CD4-positive, alpha-beta T cell treated with Interleukin-21 for 1 hour (primary cell): Measurements from ENCODE around the gene CAMTA1.
"Not testable (repeated sequence)": the region's sequence is repeated elsewhere in the genome, so short reads cannot be mapped to it uniquely, and the experiment has no call there.

ENCODE experiments used
- DNase-seq: peaks from one replicate; pipeline ENCODE4 v3.0.0-alpha.2; 2020

Gene CAMTA1

DNA sequence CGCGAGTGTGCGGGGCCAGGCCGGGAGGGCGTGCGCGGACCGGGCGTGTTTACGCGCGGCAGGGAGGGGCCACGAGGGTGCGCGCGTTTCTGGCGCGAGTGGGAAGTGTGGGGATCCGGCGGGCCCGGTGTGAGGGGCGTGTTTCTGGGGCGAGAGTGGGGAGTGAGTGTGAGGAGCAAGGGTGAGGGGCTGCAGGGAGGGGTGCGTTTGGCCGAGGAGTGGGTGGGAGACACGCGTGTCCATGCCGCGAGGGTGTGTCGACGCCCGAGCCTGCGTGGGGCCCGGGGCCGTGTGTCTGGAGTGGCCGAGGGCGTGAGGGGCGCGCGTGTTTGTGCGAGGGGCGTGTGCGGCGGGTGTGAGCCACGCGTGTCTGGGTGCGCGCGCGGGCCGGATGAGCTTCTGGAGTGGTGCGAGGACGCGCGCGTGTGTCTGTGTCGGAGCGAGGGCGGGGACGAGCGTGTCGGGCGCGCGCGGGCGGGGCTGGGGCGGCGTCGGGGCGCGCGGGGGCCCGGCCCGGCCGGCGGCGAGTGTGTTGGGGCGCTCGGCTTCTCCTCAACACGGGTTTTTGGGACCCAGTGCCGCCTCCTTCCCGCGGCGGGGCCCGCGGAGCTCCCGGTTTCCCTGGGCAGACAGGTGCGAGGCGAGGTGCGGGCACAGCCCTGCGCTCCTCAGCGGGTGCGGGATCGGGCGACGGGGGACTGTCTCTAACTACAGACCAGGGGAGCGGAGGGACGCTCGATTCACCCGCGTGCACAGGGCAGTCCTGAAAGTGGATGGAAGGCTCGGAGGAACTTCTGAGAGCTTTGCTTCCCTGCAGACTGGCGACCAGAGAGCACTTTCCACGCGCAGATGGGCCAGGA lies 920.0 kb downstream of the CAMTA1 start:
- DNase-seq: peak; percentile 59

DNA sequence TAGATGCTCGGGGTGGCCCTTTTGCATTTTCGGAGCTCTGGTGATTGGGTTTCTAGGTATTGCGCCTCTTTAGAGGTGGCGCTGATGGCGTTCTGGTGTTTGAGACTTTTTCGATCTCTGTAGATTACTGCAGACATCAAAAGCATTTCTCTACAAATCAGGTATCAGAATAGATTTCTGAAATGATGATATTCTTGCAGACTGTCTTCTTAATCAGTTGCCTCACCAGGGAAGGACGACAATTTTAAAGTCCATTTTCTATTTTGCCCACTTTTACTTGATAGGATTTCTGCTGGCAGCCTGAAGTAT lies 920.6 kb downstream of the CAMTA1 start:
- DNase-seq: no peak

DNA sequence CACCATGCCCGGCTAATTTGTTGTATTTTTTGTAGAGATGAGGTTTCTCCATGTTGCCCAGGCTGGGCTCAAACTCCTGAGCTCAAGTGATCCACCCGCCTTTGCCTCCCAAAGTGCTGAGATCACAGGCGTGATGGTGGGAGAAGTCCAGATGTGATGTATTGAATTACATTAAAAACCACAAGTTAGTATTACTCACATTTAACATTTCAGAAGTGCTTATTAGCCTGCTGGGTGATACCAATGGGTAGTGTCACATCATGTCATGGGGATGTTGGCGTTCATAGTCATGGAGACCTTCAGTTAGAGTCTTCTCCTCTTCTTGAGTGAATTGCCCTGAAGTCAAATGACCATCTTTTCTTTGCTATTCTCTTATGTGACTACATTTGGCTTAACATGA lies 922.3 kb downstream of the CAMTA1 start:
- no peak for DNase-seq

- not testable (repeated sequence) for DNase-seq
Measured at GRCh38 chr1:7708065-7708464, 922.8 kb downstream of the CAMTA1 start.

DNA sequence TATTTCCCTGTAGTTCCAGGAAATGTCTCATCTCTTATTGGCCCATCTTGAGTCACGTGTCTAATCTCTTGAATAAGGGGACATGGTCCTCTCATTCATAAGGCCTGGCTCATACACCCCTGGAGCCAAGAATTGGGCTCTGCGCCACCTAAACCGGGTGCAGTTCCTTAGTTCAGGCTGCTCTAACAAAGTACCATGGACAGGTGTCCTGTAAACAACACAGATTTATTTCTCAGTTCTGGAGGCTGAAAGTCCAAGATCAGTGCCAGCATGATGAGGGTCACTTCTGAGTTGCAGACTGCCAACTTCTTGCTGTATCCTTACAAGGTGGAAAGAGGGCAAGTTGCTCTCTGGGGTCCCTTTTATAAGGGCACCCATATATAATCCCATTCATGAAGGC lies 925.6 kb downstream of the CAMTA1 start:
- no peak for DNase-seq

- no peak for DNase-seq
Measured at GRCh38 chr1:7712731-7713323, 927.6 kb downstream of the CAMTA1 start.

DNA sequence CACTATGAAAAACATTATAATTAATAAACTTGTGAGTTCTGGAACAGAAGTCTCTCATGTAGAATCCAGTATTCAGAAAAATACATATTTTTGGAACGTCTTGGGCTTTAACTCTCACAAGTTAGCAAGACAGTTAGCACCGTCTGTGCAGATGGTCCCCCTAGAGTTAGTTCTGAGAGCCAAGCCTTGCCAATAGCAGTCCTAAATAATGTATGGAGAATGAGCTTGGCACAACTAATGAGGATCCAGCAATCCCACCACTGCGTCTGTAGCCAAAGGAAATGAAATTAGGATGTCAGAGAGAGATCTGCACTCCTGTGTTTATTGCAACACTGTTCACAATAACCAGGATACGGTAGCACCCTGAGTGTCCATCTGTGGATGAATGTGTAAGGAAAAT lies 931.3 kb downstream of the CAMTA1 start:
- no peak for DNase-seq

GRCh38 chr1:7717748-7718368 lies 932.6 kb downstream of the CAMTA1 start:
- DNase-seq: no peak

- DNase-seq: no peak
Measured at GRCh38 chr1:7719468-7720094, 934.3 kb downstream of the CAMTA1 start.

DNA sequence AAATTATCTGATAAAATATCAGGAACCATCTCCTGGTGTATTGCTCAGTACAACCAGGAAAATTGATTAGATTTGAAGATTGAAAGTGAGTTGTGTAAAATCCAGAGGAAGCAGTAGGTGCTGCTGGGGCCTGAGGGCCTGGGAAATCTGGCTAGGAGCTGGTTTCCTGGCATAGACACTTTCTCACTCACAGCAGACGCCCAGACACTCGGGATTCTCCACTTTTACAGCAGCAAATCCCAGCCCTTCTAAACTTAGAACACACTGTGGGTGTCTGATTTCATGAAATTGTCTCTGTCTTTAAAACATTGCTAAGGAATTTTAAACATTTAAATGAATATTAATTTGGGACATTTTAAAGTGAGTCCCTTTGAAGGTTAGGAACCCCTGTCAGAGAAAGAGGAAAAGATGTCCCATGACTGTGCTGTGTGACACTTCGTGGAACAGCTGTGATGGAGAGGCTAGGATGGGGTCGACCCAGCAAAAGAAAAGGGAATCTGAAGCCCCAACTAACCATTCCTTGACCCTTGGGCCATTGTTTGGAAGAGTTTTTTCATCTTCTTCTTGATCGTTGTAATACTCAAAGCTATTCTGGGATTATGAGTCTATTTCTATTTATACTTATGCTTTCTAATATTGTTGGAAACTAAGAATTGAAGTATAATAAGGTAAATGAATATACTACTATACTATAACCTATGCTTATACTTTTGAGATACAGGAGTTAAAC lies 936.9 kb downstream of the CAMTA1 start:
- no peak for DNase-seq

DNA sequence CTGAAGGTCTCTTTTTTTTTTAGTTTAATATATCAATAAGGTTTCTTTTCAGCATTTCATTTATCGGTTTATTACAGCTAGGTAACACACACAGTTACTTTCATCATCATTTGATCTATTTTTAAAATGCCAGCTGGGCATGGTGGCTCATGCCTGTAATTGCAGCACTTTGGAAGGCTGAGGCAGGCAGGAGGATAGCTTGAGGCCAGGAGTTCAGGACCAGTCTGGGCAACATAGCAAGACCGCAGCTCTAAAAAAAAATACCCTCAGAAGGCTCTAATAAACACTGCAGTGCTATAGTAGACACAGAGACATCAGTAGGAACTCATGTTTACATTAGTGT lies 937.4 kb downstream of the CAMTA1 start:
- no peak for DNase-seq

DNA sequence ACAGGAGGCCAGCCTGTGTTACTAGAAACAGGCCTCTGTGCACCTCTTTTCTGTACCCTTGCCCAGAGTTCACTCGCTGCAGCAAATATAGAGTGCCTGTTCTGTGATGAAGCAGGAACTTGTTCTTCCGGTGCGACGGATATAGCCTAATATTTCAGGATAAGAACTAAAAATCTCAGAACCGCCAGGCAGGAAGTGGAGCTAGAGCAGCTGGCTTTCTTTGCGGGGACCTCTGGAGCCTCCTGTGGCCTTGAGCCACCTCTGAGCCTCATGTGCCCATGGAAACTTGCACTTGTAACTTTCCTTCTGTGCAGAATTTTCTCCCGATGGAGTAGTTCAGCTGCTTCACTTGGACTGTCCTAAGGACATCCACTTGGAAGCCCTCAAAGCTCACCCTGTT lies 941.4 kb downstream of the CAMTA1 start:
- DNase-seq: no peak

DNA sequence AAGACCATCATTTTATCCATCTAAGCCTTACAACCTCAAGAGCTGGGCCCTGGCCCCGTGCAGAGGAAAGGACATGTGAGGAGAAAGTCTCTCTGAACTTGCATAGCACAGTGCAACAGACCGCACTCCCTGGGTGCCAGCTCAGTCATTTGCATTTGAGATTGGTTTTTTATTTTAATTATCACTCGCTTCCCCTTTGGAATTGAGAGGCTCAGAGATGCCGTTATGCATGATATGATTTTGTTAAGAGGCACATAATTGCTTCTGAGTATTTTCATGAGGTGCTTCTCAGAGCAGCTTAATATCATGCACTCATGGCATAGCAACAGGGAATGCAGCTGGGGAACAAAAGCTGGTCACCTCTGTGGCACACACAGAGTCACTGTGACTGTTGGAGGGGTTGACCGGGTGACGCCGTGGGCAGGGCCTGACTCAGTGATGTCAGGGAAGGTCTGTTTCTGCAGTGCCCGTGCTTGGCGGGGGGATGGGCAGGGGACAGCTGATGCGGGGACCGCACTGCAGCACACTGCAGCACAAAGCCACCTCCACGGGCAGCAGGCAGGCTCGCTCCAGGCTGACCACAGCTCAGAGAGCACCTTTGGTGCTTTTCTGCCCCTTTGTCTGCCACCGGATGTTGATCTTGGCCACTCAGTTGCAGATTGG lies 942.7 kb downstream of the CAMTA1 start:
- no peak for DNase-seq

GRCh38 chr1:7729761-7730160 lies 944.5 kb downstream of the CAMTA1 start:
- DNase-seq: no peak

- no peak for DNase-seq
Measured at GRCh38 chr1:7732331-7732730, 947.1 kb downstream of the CAMTA1 start.

DNA sequence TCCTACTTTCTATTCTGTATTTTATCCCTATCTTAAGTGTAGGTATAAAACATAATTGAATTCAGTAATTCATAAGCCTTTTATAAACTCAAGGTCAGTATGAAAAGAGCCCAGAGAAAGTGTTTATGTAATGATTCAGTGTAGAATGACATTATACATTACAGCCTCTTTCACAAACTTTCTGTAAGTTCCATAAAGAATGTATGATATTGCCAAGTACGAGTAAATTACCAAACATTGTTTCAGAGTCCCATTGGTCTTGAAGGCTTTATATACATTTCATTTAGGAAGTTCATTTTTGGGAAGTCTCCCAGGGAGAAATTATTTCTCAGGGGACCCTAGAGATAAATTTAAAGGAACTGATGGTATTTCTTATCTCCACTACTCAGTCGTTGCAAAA lies 948.0 kb downstream of the CAMTA1 start:
- no peak for DNase-seq

GRCh38 chr1:7738044-7738443 lies 952.8 kb downstream of the CAMTA1 start:
- no peak for DNase-seq

DNA sequence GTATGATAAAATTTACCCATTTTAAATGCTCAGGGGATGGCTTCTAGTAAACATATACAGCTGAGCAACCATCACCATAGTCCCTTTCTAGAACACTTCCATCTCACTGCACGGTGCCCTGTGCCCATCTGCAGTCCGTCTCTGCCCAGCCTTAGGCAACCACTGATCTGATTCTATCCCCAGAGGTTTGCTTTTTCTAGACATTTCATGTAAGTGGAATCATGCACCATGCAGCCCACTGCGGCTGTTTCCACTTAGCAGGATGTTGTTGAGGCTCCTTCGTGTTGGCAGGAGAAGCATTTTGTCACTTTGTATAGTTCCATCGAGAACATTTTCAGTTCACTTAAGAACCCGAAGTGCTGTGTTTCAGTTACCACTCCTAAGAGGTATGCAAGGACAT lies 958.1 kb downstream of the CAMTA1 start:
- DNase-seq: no peak

- DNase-seq: no peak
Measured at GRCh38 chr1:7744882-7745281, 959.6 kb downstream of the CAMTA1 start.

GRCh38 chr1:7745783-7746182 lies 960.5 kb downstream of the CAMTA1 start:
- no peak for DNase-seq

DNA sequence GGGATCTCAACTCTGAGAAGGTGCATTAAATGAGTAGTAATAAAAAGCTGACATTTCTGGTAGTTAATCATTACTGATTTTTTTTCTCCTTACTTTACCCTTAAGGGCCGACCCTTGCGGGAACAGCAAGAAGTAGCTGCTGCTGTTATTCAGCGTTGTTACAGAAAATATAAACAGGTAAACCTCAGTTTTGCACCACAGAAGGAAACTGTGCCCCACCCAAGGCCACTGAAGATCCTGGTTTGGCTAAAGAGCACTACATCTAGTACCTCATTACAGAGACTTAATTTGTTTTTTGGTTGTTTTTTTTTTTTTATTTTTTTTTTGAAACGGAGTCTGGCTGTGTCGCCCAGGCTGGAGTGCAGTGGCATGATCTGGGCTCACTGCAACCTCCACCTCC lies 962.4 kb downstream of the CAMTA1 start:
- no peak for DNase-seq

DNA sequence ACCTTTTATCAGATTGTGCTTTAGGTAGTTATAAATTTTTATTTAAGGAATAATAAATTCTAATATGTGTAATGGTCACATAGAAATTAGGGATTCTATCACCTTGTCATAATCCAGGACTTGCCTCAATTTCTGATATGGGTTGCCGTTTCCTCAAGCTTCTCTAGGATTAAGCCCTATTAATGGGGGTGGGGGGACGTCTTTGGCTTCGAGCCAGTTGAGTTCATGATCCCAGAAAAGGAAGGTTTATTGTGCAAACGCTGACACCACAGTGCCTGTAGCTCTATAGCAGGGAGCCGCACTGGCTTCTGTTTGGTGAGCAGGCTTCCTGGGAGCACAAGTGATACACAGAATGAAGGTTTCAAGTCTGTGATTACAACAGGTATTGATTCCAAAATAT lies 963.9 kb downstream of the CAMTA1 start:
- DNase-seq: no peak

DNA sequence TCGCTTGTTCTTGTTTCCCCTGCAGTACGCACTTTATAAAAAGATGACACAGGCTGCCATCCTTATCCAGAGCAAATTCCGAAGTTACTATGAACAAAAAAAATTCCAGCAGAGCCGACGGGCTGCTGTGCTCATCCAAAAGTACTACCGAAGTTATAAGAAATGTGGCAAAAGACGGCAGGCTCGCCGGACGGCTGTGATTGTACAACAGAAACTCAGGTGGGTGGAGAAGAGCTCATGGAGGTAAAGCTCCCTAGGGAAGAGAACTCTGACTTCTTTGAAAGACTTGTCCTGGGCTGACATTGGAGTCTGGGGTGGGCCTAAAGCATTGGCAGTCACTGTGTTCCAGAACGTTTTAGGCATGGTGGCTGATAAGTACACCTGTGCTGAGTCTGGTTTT lies 965.9 kb downstream of the CAMTA1 start:
- DNase-seq: no peak
